ENCODE data around the gene SYNPO2.

- TF ChIP-seq, protein P1, sequence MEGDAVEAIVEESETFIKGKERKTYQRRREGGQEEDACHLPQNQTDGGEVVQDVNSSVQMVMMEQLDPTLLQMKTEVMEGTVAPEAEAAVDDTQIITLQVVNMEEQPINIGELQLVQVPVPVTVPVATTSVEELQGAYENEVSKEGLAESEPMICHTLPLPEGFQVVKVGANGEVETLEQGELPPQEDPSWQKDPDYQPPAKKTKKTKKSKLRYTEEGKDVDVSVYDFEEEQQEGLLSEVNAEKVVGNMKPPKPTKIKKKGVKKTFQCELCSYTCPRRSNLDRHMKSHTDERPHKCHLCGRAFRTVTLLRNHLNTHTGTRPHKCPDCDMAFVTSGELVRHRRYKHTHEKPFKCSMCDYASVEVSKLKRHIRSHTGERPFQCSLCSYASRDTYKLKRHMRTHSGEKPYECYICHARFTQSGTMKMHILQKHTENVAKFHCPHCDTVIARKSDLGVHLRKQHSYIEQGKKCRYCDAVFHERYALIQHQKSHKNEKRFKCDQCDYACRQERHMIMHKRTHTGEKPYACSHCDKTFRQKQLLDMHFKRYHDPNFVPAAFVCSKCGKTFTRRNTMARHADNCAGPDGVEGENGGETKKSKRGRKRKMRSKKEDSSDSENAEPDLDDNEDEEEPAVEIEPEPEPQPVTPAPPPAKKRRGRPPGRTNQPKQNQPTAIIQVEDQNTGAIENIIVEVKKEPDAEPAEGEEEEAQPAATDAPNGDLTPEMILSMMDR (IDR thresholded peaks at IDR 0.05) = no peak
- TF ChIP-seq EZH2 (IDR thresholded peaks at IDR 0.05; ENCODE audit: borderline replicate concordance, insufficient read depth, low read depth, low read length, poor library complexity, severe bottlenecking) = no peak
Measured at GRCh38 chr4:118988635-118988972, 100.0 kb downstream of the SYNPO2 start.

Measured in B cell (primary cell).